WTC11 (cell line): Measurements from ENCODE around the gene GRK1.

Experiments
- NR2C2 ChIP-seq: sonication (generic); formaldehyde crosslinking; IDR thresholded peaks from 2 replicates; pipeline ENCODE4 v1.8.0; 2022; ENCODE audit warnings: mild to moderate bottlenecking, missing genetic modification reagents
- SP1 ChIP-seq: sonication (generic); formaldehyde crosslinking; conservative IDR thresholded peaks from 2 replicates; pipeline ENCODE4 v1.8.1; 2022; ENCODE audit warnings: missing genetic modification reagents
- TEAD4 ChIP-seq: sonication (generic); formaldehyde crosslinking; IDR thresholded peaks from 2 replicates; pipeline ENCODE4 v1.8.0; 2022; ENCODE audit warnings: mild to moderate bottlenecking, missing genetic modification reagents
- TF ChIP-seq, protein P1 (sequence below): sonication (generic); formaldehyde crosslinking; IDR thresholded peaks from 2 replicates; pipeline ENCODE4 v1.8.1; 2023; ENCODE audit warnings: mild to moderate bottlenecking, moderate library complexity, missing genetic modification reagents
- TF ChIP-seq, protein P2 (sequence below): fragments of 200-600 bp; IDR thresholded peaks from 2 replicates; pipeline ENCODE4 v1.8.0; 2022; ENCODE audit warnings: antibody characterized with exemption
- TF ChIP-seq, protein P3 (sequence below): sonication (generic); formaldehyde crosslinking; IDR thresholded peaks from 2 replicates; pipeline ENCODE4 v1.8.1; 2023; ENCODE audit warnings: mild to moderate bottlenecking, missing genetic modification reagents, borderline replicate concordance

DNA sequence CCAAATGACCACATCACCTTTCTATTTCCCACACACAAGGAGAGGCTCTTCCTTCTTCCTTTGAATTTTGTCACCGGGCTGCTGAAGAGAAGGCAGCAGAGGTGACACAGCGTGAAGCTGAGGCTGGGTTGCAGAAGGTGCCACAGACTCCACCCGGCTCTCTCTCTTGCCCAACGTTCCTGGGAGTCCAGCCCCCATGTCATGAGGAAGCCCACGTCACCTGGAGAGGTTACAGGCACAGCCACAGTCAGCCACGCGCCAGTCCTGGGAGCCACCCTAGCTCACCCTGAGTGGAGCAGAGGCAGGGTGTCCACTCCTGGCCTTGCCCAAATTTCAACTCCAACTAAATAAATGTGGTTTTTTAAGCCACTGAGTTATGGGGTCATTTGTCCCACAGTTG is 87.2 kb downstream of the GRK1 start:
- TF ChIP-seq SP1 (CRISPR knock-in tag) (no peak), NR2C2 (CRISPR knock-in tag) (no peak), TEAD4 (CRISPR knock-in tag) (no peak)
- TF ChIP-seq, protein P1, sequence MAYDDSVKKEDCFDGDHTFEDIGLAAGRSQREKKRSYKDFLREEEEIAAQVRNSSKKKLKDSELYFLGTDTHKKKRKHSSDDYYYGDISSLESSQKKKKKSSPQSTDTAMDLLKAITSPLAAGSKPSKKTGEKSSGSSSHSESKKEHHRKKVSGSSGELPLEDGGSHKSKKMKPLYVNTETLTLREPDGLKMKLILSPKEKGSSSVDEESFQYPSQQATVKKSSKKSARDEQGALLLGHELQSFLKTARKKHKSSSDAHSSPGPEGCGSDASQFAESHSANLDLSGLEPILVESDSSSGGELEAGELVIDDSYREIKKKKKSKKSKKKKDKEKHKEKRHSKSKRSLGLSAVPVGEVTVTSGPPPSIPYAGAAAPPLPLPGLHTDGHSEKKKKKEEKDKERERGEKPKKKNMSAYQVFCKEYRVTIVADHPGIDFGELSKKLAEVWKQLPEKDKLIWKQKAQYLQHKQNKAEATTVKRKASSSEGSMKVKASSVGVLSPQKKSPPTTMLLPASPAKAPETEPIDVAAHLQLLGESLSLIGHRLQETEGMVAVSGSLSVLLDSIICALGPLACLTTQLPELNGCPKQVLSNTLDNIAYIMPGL, result no peak
- TF ChIP-seq, protein P2, sequence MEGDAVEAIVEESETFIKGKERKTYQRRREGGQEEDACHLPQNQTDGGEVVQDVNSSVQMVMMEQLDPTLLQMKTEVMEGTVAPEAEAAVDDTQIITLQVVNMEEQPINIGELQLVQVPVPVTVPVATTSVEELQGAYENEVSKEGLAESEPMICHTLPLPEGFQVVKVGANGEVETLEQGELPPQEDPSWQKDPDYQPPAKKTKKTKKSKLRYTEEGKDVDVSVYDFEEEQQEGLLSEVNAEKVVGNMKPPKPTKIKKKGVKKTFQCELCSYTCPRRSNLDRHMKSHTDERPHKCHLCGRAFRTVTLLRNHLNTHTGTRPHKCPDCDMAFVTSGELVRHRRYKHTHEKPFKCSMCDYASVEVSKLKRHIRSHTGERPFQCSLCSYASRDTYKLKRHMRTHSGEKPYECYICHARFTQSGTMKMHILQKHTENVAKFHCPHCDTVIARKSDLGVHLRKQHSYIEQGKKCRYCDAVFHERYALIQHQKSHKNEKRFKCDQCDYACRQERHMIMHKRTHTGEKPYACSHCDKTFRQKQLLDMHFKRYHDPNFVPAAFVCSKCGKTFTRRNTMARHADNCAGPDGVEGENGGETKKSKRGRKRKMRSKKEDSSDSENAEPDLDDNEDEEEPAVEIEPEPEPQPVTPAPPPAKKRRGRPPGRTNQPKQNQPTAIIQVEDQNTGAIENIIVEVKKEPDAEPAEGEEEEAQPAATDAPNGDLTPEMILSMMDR, result no peak
- TF ChIP-seq, protein P3, sequence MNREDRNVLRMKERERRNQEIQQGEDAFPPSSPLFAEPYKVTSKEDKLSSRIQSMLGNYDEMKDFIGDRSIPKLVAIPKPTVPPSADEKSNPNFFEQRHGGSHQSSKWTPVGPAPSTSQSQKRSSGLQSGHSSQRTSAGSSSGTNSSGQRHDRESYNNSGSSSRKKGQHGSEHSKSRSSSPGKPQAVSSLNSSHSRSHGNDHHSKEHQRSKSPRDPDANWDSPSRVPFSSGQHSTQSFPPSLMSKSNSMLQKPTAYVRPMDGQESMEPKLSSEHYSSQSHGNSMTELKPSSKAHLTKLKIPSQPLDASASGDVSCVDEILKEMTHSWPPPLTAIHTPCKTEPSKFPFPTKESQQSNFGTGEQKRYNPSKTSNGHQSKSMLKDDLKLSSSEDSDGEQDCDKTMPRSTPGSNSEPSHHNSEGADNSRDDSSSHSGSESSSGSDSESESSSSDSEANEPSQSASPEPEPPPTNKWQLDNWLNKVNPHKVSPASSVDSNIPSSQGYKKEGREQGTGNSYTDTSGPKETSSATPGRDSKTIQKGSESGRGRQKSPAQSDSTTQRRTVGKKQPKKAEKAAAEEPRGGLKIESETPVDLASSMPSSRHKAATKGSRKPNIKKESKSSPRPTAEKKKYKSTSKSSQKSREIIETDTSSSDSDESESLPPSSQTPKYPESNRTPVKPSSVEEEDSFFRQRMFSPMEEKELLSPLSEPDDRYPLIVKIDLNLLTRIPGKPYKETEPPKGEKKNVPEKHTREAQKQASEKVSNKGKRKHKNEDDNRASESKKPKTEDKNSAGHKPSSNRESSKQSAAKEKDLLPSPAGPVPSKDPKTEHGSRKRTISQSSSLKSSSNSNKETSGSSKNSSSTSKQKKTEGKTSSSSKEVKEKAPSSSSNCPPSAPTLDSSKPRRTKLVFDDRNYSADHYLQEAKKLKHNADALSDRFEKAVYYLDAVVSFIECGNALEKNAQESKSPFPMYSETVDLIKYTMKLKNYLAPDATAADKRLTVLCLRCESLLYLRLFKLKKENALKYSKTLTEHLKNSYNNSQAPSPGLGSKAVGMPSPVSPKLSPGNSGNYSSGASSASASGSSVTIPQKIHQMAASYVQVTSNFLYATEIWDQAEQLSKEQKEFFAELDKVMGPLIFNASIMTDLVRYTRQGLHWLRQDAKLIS (CRISPR knock-in tag), result no peak
